Cardiac muscle cell (in vitro differentiated cells and primary cell): Measurements from ENCODE around the gene CACNA1E. TPM values are rescaled to one million over a fixed set of nuclear protein-coding genes. Genes with fewer than 3 reads are reported as not detected.

Experiments used
- DNase-seq, 2 donors: peaks; one replicate each; pipeline versions ENCODE4 v3.0.0 to v3.0.0-alpha.2; 2010 to 2017; ENCODE audit warnings: low read depth in 1 of 2, low spot score in 1 of 2
- H3K27ac ChIP-seq: fragments of 200-600 bp; sonication (generic); 2 replicates; pipeline ENCODE4 v1.5.1; 2016
- H3K27me3 ChIP-seq: fragments of 200-600 bp; sonication (generic); 2 replicates; pipeline ENCODE4 v1.6.0; 2016; ENCODE audit warnings: control low read depth
- H3K36me3 ChIP-seq: fragments of 200-600 bp; sonication (generic); 2 replicates; pipeline ENCODE4 v1.5.1; 2016; ENCODE audit warnings: control low read depth
- H3K4me1 ChIP-seq: fragments of 200-600 bp; sonication (generic); 2 replicates; pipeline ENCODE4 v1.8.1; 2017; ENCODE audit warnings: low read depth, mild to moderate bottlenecking, mixed run types
- H3K4me3 ChIP-seq: fragments of 200-600 bp; sonication (generic); 2 replicates; pipeline ENCODE4 v1.5.1; 2016; ENCODE audit warnings: mild to moderate bottlenecking
- H3K9me3 ChIP-seq: fragments of 200-600 bp; sonication (generic); 2 replicates; pipeline ENCODE4 v1.5.1; 2017; ENCODE audit warnings: low read depth, mild to moderate bottlenecking, control low read depth
- CTCF ChIP-seq: IDR thresholded peaks from 2 replicates; pipeline ENCODE4 v1.5.1; 2012; ENCODE audit warnings: low read depth, mild to moderate bottlenecking, low read length
- polyA plus RNA-seq: library from polyadenylated mRNA; unstranded; fragments of >200 nt; fragmentation: Nextera tagmentation; extraction: Ambion mirVana; gene quantifications from 2 replicates; pipeline ENCODE4 v1.2.1, GENCODE V29; 2016
- total RNA-seq: library from RNA; depleted of rRNA; stranded (reverse); fragments of >200 nt; gene quantifications from 2 replicates; pipeline ENCODE4 v1.2.3, GENCODE V29; 2016

The CACNA1E gene
- total and polyA plus RNA-seq, 2 experiments from 2014 or later: 0.36 TPM; not detected in 1

DNA sequence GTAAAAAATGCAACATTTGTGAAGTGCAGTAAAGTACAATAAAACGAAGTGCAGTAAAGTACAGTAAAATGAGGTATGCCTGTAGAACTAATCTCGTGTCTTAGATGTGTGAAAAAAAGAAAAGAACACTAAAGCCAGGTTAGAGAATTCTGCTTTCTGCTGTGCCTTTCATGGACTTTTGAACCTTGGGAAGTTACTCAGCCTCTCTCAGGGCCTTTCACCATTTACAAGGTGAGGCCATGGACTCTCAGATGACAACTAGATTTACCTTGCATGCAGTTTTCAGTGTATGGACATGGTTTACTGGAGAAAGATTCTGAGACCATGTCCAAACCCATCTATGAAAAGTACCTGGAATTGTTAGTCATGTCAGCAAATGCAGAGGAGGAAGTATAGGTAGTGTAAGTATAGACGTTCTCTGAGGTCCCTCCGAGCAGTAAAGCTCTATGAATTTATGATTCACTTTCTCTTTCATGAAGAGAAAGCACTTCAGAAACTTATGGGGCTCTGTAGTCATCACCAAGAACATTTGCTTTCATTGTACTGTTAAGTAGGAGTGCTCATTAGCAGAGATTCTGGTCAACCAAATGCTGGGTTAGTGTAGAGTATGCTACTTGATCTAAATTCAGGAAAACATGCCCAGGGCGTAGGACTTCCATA is 143.1 kb downstream of the CACNA1E start:
- no peak for TF ChIP-seq CTCF
- no peak for DNase-seq
- Histone ChIP-seq H3K36me3 (no peaks in the 10 kb centered on the region), H3K27me3 (no peaks in the 10 kb centered on the region), H3K4me3 (no peak overlapping the region), H3K9me3 (no peaks in the 10 kb centered on the region), H3K27ac (no peak overlapping the region), H3K4me1 (no peaks in the 10 kb centered on the region)

DNA sequence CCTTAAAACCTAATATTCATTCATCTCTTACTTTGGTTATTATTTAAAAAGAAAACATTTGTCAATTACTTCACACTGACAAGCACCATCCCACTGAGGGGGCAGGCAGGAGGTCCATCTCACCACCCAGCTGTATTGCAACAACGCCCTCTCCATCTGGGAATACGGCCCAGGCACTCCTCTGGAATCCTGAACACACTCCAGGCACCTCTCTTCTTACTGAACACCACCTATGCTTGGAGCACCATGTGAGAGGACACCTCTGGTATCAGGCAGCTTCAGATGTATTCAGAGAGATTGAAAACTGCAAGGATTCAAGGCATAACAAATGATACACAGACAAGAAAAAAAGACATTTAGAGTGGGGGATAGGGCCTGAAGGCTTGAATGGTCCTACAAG is 147.1 kb downstream of the CACNA1E start:
- H3K27ac ChIP-seq: no peak overlapping the region
- no peaks in the 10 kb centered on the region for H3K4me1 ChIP-seq
- no peak for TF ChIP-seq CTCF
- DNase-seq: no peak
- no peaks in the 10 kb centered on the region for H3K9me3 ChIP-seq
- no peaks in the 10 kb centered on the region for H3K36me3 ChIP-seq
- no peak overlapping the region for H3K4me3 ChIP-seq
- peaks cover 24% of the 10 kb centered on the region for H3K27me3 ChIP-seq

DNA sequence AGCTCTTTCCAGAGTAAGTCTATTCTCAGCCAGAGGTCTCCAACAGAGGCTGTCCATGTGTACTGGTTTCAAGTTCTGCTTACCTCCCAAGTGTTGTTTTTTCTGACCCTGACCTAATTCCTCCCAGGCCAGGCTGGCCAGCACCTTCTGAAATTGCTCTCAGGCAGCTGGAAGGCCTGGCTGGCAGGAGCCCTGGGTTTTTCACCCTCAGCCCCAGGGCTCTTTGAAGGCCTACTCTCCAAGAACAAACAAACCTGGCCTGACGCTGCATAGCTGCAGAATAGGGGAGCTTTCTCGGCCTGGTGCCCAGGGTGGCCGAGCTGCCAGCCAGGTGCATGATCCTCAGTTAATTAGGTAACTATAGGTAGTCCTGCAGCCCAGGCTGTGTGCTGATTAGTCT is 147.5 kb downstream of the CACNA1E start:
- H3K36me3 ChIP-seq: no peaks in the 10 kb centered on the region
- DNase-seq: no peak
- H3K27ac ChIP-seq: no peak overlapping the region
- no peak overlapping the region for H3K4me3 ChIP-seq
- no peaks in the 10 kb centered on the region for H3K9me3 ChIP-seq
- no peak for TF ChIP-seq CTCF
- peaks cover 26% of the 10 kb centered on the region for H3K27me3 ChIP-seq
- no peaks in the 10 kb centered on the region for H3K4me1 ChIP-seq

DNA sequence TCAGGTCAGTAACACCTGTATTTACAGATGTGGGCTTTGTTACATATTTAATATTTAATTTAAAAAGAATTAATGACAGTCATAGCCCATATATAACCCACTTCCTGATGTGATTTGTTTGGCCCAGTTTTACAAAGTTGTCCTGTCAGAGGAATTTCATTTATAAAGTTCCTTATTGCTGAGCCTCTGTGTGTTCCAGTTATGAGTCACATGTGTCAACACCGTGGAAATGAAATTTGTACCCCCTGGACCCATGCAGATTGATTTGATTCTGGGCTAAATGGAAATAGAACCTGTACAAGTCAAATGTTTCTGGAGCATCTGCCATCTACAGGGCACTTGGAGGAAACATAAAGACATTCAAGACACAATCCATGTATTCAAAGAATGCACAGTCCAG is 149.2 kb downstream of the CACNA1E start:
- no peak for DNase-seq
- Histone ChIP-seq H3K36me3 (no peaks in the 10 kb centered on the region), H3K4me1 (no peaks in the 10 kb centered on the region), H3K27ac (no peak overlapping the region), H3K9me3 (no peaks in the 10 kb centered on the region), H3K4me3 (no peak overlapping the region), H3K27me3 (peaks cover 26% of the 10 kb centered on the region)
- no peak for TF ChIP-seq CTCF

- H3K27ac ChIP-seq: no peak overlapping the region
- no peak for TF ChIP-seq CTCF
- H3K4me3 ChIP-seq: no peak overlapping the region
- no peaks in the 10 kb centered on the region for H3K4me1 ChIP-seq
- H3K36me3 ChIP-seq: no peaks in the 10 kb centered on the region
- peaks cover 26% of the 10 kb centered on the region for H3K27me3 ChIP-seq
- DNase-seq: no peak
- H3K9me3 ChIP-seq: no peaks in the 10 kb centered on the region
Observed at GRCh38 chr1:181632960-181633359, 149.6 kb downstream of the CACNA1E start.
